ENCODE measurements around the gene PRDM13. TPM values are rescaled to one million over a fixed set of nuclear protein-coding genes. Genes with fewer than 3 reads are reported as not detected.
A peak's percentile ranks its signal among the peaks of the same experiment; 100 is the strongest.

The PRDM13 gene
- total and polyA plus RNA-seq, 2 of the 13 experiments (the other 11 are each of a cell fraction or from before 2014, with no cell fraction given), result not detected

GRCh38 chr6:99605911-99606655 lies 550 bp upstream of the PRDM13 start:
- no peak for TF ChIP-seq NCOA1 (CRISPR knock-in tag; IDR thresholded peaks at IDR 0.05)
- FAIRE-seq (no peak), ATAC-seq (no peak), DNase-seq (ENCODE audit: low spot score) (no peak)
- Histone ChIP-seq H3K4me3 (replicated peaks in 1 of 3; ENCODE audit: insufficient read depth in 1 of 3, low read depth in 2 of 3, low read length in 3 of 3) (no peak overlapping the region), H3K4me2 (ENCODE audit: low read depth, low read length) (no peak overlapping the region), H3K4me1 (ENCODE audit: insufficient read depth, low read length) (peaks cover 21% of the 10 kb centered on the region), H3K79me2 (ENCODE audit: insufficient read depth, low read length) (no peaks in the 10 kb centered on the region), H3K36me3 (replicated peaks in 1 of 2; ENCODE audit: control insufficient read depth in 1 of 2, insufficient read depth in 2 of 2, low read length in 2 of 2) (no peaks in the 10 kb centered on the region), H3K9me3 (ENCODE audit: low read length) (no peaks in the 10 kb centered on the region), H3K9ac (ENCODE audit: insufficient read depth, low read depth, low read length) (no peak overlapping the region), H2AFZ (ENCODE audit: low read length) (no peak overlapping the region), H3K27me3 (ENCODE audit: control insufficient read depth in 1 of 2, insufficient read depth in 2 of 2, low read length in 2 of 2) (peaks cover 14 to 84% of the 10 kb centered on the region in 2 experiments; a peak in 4 of 5 replicates), H3K27ac (ENCODE audit: extremely low read length, insufficient read depth, low read length) (no peak overlapping the region), H4K20me1 (ENCODE audit: insufficient read depth, low read length) (no peaks in the 10 kb centered on the region)
- intact Hi-C loops (cut with micrococcal nuclease; ENCODE audit: unreplicated experiment) (no loop called here), in situ Hi-C loops (cut with HindIII; ENCODE audit: extremely low pct_ligation_motif_present, low pct_unique_long_range_greater_than_20kb) (no loop called here)
- WGBS (ENCODE audit: low lambda C conversion rate), result 42% methylated on average over 16 of the region's 16 CpGs
- BruUV-seq (replicated peaks), result no TSS peak
- POLR2A ChIA-PET, result no interaction called here
- CTCF ChIA-PET (ENCODE audit: low intra/inter-chr PET ratio, low total read pairs), result no interaction called here

- BruUV-seq (replicated peaks), result no TSS peak
- H3K9me3 ChIP-seq (ENCODE audit: low read length), result no peaks in the 10 kb centered on the region
- H3K9ac ChIP-seq (ENCODE audit: insufficient read depth, low read depth, low read length), result no peak overlapping the region
- ATAC-seq (0 out of 3 replicates have a peak, but pooled peaks have one; percentile 11), DNase-seq (ENCODE audit: low spot score) (no peak), FAIRE-seq (no peak)
- no peak overlapping the region for H2AFZ ChIP-seq (ENCODE audit: low read length)
- no peak overlapping the region for H3K4me2 ChIP-seq (ENCODE audit: low read depth, low read length)
- in situ Hi-C loops (cut with HindIII; ENCODE audit: extremely low pct_ligation_motif_present, low pct_unique_long_range_greater_than_20kb), result no loop called here
- ChIA-PET CTCF (ENCODE audit: low intra/inter-chr PET ratio, low total read pairs) (no interaction called here), POLR2A (no interaction called here)
- no peaks in the 10 kb centered on the region for H4K20me1 ChIP-seq (ENCODE audit: insufficient read depth, low read length)
- intact Hi-C loops (cut with micrococcal nuclease; ENCODE audit: unreplicated experiment), result no loop called here
- no peak overlapping the region for H3K27ac ChIP-seq (ENCODE audit: extremely low read length, insufficient read depth, low read length)
- no peaks in the 10 kb centered on the region for H3K79me2 ChIP-seq (ENCODE audit: insufficient read depth, low read length)
- WGBS (ENCODE audit: low lambda C conversion rate), result 10% methylated on average over 15 of the region's 34 CpGs
- TF ChIP-seq ZSCAN29 (CRISPR knock-in tag; conservative IDR thresholded peaks at IDR 0.05) (no peak), EZH2 (conservative IDR thresholded peaks at IDR 0.05; ENCODE audit: low read depth, low read length) (peak; percentile 4; the same call in 1 of the 2 replicates), ZNF18 (CRISPR knock-in tag; IDR thresholded peaks at IDR 0.05; ENCODE audit: insufficient replicate concordance) (no peak), MLLT10 (CRISPR knock-in tag; IDR thresholded peaks at IDR 0.05) (no peak), ZFP36 (IDR thresholded peaks at IDR 0.05; ENCODE audit: borderline replicate concordance, low read depth, low read length, partially characterized antibody) (no peak)
- H3K27me3 ChIP-seq (ENCODE audit: control insufficient read depth in 1 of 2, insufficient read depth in 2 of 2, low read length in 2 of 2), result peaks cover 16 to 76% of the 10 kb centered on the region in 2 experiments; a peak in 4 of 5 replicates
- no peak overlapping the region for H3K4me3 ChIP-seq (replicated peaks in 1 of 3; ENCODE audit: insufficient read depth in 1 of 3, low read depth in 2 of 3, low read length in 3 of 3)
- no peaks in the 10 kb centered on the region for H3K36me3 ChIP-seq (replicated peaks in 1 of 2; ENCODE audit: control insufficient read depth in 1 of 2, insufficient read depth in 2 of 2, low read length in 2 of 2)
- H3K4me1 ChIP-seq (ENCODE audit: insufficient read depth, low read length), result peaks cover 21% of the 10 kb centered on the region
These were observed 893 bp downstream of the PRDM13 start for GRCh38 chr6:99607416-99608036.

Data from HepG2 (cell line).